ENCODE data around the gene FAT1. TPM values are rescaled to one million over a fixed set of nuclear protein-coding genes. Genes with fewer than 3 reads are reported as not detected.

FAT1 gene
- total and polyA plus RNA-seq, 3 donors from 2014 or later: 51.5 to 157 (median 118) TPM

DNA sequence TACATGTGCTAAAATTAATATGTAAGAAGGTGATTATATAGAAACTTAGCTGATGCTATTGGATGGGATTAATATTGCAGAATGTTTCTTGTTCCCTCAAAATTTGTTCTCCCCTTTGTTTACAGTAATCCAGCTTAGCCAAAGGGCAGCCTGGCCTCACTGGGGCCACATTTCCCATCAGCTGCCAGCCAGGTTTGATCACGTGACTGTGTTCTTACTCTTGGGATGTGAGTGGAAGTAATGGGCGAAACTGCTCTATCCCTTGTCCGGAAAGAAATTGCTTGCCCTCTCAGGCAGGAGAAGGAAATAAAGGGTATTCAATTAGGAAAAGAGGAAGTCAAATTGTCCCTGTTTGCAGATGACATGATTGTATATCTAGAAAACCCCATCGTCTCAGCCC is 44.1 kb upstream of the FAT1 start:
- Histone ChIP-seq H3K9me3 (no peaks in the 10 kb centered on the region), H3K27ac (no peak overlapping the region), H3K4me3 (no peak overlapping the region), H3K27me3 (no peaks in the 10 kb centered on the region), H3K36me3 (ENCODE audit: low read depth, missing control alignments) (no peaks in the 10 kb centered on the region), H3K4me1 (no peaks in the 10 kb centered on the region)
- TF ChIP-seq POLR2A (IDR thresholded peaks at IDR 0.05): no peak
- TF ChIP-seq, protein P1, sequence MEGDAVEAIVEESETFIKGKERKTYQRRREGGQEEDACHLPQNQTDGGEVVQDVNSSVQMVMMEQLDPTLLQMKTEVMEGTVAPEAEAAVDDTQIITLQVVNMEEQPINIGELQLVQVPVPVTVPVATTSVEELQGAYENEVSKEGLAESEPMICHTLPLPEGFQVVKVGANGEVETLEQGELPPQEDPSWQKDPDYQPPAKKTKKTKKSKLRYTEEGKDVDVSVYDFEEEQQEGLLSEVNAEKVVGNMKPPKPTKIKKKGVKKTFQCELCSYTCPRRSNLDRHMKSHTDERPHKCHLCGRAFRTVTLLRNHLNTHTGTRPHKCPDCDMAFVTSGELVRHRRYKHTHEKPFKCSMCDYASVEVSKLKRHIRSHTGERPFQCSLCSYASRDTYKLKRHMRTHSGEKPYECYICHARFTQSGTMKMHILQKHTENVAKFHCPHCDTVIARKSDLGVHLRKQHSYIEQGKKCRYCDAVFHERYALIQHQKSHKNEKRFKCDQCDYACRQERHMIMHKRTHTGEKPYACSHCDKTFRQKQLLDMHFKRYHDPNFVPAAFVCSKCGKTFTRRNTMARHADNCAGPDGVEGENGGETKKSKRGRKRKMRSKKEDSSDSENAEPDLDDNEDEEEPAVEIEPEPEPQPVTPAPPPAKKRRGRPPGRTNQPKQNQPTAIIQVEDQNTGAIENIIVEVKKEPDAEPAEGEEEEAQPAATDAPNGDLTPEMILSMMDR (IDR thresholded peaks at IDR 0.05): no peak
- no peak for DNase-seq
- 82 to 93% methylated on average over 4 of the region's 4 CpGs for WGBS, 2 donors
- intact Hi-C loops (cut with DNase I; ENCODE audit: low total_unique reads): no loop called here

DNA sequence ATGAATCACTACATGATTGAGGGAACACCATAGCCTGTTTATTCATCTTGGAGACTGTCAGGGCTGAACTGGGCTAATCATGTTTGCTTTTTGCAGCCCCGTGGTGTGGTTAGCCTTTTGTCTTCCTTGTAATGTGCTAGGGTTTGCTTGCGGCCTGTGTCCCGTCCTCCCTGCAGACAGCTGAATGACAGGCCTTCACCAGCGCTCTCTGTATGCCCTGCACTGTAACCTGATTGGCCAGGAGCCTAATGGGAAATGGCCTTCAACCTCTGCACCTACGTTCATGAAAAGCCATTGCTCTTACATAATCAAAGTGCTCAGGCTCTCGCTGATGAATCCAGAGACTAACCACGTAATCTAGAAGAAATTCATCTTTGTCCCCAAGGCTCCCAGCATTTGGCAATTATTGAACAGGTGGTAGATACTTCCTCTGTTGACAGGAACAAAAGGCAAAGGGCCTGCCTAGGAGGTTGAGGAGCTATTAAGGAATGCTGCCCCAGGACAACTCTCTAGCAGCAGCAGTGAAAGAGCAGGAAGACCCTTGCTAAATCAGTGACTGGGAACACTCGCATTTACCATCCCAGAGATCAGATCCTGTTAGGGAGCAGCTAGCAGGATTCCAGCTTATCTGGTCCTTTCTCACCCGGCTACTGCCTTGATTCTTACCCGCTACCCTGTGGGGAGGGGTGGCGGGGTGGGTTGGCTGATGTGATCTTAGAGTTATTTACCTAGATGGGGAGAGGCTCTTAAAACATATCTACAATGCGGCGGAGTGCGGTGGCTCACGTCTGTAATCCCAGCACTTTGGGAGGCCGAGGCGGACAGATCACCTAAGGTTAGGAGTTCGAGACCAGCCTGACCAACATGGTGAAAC is 42.3 kb upstream of the FAT1 start:
- Histone ChIP-seq H3K27ac (no peak overlapping the region), H3K27me3 (no peaks in the 10 kb centered on the region), H3K4me3 (no peak overlapping the region), H3K36me3 (ENCODE audit: low read depth, missing control alignments) (no peaks in the 10 kb centered on the region), H3K4me1 (no peaks in the 10 kb centered on the region), H3K9me3 (no peaks in the 10 kb centered on the region)
- WGBS, 2 donors: 86 to 88% methylated on average over 18 of the region's 18 CpGs
- intact Hi-C loops (cut with DNase I; ENCODE audit: low total_unique reads): no loop called here
- DNase-seq: no peak
- no peak for TF ChIP-seq POLR2A (IDR thresholded peaks at IDR 0.05)
- TF ChIP-seq, protein P1 (IDR thresholded peaks at IDR 0.05): no peak

DNA sequence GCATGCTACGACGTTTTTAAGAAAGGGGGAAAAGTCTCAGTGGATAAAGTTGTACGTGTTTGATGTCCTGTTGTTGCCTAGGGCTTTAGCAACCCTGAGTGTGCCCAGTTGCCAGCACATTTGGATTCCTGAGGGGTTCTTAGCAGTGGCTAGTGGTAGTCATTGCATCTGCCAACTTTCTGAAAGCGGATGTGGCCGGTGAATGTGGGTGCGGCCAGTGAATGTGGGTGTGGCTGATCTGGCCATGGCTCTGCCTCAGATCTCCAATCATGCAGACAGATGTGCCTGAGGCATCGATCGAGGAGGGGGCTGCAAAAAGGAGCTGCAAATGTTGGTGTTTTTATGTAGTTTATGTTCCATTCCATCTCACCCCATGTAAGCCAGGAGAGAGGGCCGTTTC is 41.5 kb upstream of the FAT1 start:
- no peak for TF ChIP-seq POLR2A (IDR thresholded peaks at IDR 0.05)
- TF ChIP-seq, protein P1 (IDR thresholded peaks at IDR 0.05): no peak
- H3K4me1 ChIP-seq: no peaks in the 10 kb centered on the region
- 83 to 85% methylated on average over 9 of the region's 9 CpGs for WGBS, 2 donors
- intact Hi-C loops (cut with DNase I; ENCODE audit: low total_unique reads): no loop called here
- H3K27me3 ChIP-seq: no peaks in the 10 kb centered on the region
- DNase-seq: no peak
- no peaks in the 10 kb centered on the region for H3K36me3 ChIP-seq (ENCODE audit: low read depth, missing control alignments)
- no peak overlapping the region for H3K4me3 ChIP-seq
- H3K27ac ChIP-seq: no peak overlapping the region
- no peaks in the 10 kb centered on the region for H3K9me3 ChIP-seq

DNA sequence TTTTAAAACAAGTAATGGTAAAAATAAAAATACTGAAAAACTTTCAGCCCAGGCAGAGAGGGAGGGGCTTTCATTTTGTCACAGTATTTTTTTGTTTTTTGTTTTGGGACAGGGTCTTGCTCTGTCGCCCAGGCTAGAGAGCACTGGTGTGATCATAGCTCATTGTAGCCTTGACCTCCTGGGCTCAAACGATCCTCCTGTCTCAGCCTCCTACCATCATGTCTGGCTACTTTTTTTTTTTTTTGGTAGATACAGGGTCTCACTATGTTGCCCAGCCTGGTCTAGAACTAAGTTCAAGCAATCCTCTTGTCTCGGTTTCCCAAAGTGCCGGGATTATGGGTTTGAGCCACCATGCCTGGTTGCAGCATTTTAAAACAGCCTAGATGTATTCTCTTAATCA is 40.8 kb upstream of the FAT1 start:
- no peak overlapping the region for H3K27ac ChIP-seq
- intact Hi-C loops (cut with DNase I; ENCODE audit: low total_unique reads): no loop called here
- 91 to 92% methylated on average over 4 of the region's 4 CpGs for WGBS, 2 donors
- H3K9me3 ChIP-seq: no peaks in the 10 kb centered on the region
- no peak overlapping the region for H3K4me3 ChIP-seq
- H3K4me1 ChIP-seq: no peaks in the 10 kb centered on the region
- no peaks in the 10 kb centered on the region for H3K27me3 ChIP-seq
- H3K36me3 ChIP-seq (ENCODE audit: low read depth, missing control alignments): no peaks in the 10 kb centered on the region
- no peak for DNase-seq
- TF ChIP-seq POLR2A (IDR thresholded peaks at IDR 0.05): no peak
- TF ChIP-seq, protein P1 (IDR thresholded peaks at IDR 0.05): no peak

DNA sequence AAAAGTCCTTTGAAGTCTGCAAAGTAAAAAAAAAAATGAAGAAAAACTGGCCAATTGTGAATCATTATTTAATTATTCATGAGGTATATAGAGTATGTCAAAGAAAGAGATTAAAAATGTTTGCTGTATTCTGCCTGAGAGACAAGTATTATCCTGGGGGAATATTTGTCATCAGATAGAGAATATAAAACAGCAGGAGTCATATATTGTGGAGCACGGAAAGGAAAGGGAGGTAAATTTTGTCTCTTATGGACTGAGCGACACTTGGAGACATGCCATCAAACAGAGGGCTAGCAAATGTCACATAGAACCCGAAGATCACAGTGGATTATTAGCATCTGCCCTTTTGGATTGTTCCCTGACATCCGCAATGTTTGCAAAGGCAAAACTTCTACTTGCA is 39.2 kb upstream of the FAT1 start:
- TF ChIP-seq, protein P1 (IDR thresholded peaks at IDR 0.05): no peak
- TF ChIP-seq POLR2A (IDR thresholded peaks at IDR 0.05): no peak
- WGBS, 2 donors: 82 to 90% methylated on average over 4 of the region's 4 CpGs

More for the DNA sequence above, 39.2 kb upstream of the FAT1 start:
- H3K27ac ChIP-seq: no peak overlapping the region
- intact Hi-C loops (cut with DNase I; ENCODE audit: low total_unique reads): no loop called here
- no peaks in the 10 kb centered on the region for H3K36me3 ChIP-seq (ENCODE audit: low read depth, missing control alignments)
- no peaks in the 10 kb centered on the region for H3K27me3 ChIP-seq
- no peak for DNase-seq
- no peak overlapping the region for H3K4me3 ChIP-seq
- H3K9me3 ChIP-seq: no peaks in the 10 kb centered on the region
- no peaks in the 10 kb centered on the region for H3K4me1 ChIP-seq

Data from testis (tissue), 3 donors.